Gastrocnemius medialis (tissue), 4 donors: ENCODE measurements around the gene B3GNT9.

ENCODE experiments used
- CTCF ChIP-seq, 5 experiments: fragments of 450-650 bp in 3 of 5; fragments of 200-600 bp in 2 of 5; sonication (generic) in 2 of 5; IDR thresholded peaks in 4 of 5; conservative IDR thresholded peaks in 1 of 5; 1 replicate in 4 of 5; 2 replicates in 1 of 5; pipeline ENCODE4 v1.5.1; 2016 to 2019; ENCODE audit warnings: antibody characterized with exemption in 5 of 5, mild to moderate bottlenecking in 3 of 5, moderate library complexity in 3 of 5
- POLR2A ChIP-seq, 2 donors: fragments of 450-650 bp; IDR thresholded peaks; one replicate each; pipeline ENCODE4 v1.6.1; 2017; ENCODE audit warnings: antibody characterized with exemption in 2 of 2, mild to moderate bottlenecking in 2 of 2, moderate library complexity in 2 of 2

- no peak for TF ChIP-seq POLR2A (IDR thresholded peaks at IDR 0.05)
- TF ChIP-seq CTCF (IDR thresholded peaks at IDR 0.05 in 4 of 5, conservative IDR thresholded peaks at IDR 0.05 in 1 of 5): no peak
These were observed 44.9 kb downstream of the B3GNT9 start for GRCh38 chr16:67105881-67106280.
